NCI-H187 (cell line): ENCODE results near the gene GPR78.
"Not testable (repeated sequence)": the region's sequence is repeated elsewhere in the genome, so short reads cannot be mapped to it uniquely, and the experiment has no call there.

Experiments
- DNase-seq, 2 experiments: peaks; one replicate each; lab custom pipeline; 2025; lab: John Stamatoyannopoulos, UW

GPR78 gene

DNA sequence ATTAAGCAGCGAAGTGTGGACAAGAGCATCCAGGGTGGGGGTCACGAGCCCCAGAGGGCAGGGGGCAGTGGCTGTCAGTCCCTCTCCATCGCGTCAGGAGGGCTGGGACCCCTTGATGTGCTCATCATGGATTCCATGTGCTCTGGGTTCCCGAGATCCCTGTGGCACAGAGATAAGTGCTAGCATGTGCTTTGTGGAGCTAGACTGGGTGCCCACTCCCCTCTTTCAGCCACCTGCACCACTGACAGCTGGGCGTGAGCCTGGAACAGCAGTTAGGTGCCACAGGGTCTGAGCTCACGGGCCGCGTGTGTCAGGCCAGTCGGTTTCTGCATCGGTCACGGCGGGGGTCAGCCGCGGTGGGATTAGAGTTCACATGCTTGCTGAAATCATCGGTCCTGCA is 36.6 kb downstream of the GPR78 start:
- DNase-seq = no peak

DNA sequence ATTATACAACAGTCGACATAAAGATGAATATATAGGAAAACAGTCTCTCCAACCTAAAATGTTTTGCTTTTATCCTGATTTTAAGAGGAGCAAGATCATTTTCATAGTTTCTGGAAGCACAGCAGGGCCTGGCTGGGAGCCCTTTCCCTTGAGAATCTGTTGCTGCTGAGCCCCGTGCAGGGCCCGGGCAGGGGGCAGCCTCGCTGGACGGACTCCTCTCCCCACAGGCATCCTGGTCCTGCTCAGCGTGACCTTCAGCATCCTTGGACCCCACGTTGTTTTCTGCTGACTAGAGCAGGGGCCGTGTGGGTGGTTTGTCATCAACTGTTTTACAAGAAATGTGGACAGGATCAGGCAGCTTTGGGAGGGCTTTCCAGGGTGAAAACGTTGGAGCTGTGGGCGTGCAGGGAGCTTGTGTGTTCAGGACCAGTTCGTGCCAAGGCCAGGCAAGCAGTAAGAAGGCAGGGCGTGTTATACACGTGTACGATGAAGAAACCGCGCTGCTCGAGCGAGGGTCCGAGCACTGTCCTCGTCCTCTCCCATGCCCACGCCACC is 37.4 kb downstream of the GPR78 start:
- DNase-seq = no peak

DNA sequence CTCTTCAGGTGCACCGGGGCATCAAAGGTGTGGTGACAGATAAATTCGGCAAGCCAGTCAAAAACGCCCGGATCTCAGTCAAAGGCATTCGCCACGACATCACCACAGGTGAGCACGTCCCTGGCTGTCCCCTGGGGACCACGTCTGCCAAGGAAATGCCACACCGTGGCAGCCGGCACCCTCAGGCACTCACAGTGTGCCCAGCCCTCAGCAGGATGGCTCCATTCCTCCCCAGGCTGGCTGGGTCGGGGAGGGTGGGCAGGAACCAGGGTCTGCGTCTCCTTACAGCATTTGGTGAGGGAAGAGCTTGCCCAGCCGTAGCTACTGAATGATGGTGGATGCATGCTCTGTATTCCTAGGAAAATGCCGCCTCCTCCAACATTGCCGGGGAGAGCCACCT is 38.2 kb downstream of the GPR78 start:
- no peak for DNase-seq

DNA sequence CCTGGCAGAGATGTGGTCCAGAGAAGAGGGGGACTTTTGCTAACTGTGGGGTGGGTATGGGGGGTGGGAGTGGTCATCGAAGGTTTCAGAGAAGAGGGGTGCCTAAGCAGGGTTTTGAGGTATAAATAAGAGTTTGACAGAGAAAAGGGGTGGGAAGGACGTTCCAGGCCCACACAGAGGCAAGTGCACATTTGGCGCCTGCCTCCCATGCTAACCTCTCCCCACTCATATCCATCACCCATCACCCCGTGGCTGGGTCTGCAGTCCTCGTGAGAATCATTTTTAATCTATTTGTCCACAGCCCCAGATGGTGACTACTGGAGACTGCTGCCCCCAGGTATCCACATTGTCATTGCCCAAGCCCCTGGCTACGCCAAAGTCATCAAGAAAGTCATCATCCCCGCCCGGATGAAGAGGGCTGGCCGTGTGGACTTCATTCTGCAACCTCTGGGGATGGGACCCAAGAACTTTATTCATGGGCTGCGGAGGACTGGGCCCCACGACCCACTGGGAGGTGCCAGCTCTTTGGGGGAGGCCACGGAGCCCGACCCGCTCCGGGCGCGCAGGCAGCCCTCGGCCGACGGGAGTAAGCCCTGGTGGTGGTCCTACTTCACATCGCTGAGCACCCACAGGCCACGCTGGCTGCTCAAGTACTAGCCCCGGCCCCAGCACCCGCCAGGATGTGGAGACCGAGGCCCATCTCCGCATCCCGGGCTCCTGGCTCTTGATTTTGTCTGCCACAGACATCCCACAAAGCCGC is 38.9 kb downstream of the GPR78 start:
- no peak for DNase-seq

DNA sequence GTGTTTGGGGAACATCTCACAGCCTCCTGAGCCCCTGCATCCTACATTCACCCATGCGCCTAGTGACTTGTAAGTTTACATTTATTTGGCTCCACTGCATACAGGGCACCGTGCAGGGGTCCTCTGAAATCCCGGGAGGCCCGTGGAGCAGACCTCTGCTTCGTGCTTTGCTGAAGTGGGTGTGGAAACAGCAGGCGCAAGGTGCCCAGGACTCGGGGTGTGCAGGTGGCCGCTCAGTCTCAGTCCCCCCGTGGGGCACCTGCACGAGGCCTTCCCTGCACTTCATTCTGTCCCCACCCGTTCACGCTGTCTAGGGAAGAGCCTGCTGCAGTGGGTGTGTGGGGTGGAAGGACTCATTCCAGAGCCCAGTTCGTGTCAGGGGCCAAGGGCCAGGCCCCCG is 40.9 kb downstream of the GPR78 start:
- DNase-seq = not testable (repeated sequence)

DNA sequence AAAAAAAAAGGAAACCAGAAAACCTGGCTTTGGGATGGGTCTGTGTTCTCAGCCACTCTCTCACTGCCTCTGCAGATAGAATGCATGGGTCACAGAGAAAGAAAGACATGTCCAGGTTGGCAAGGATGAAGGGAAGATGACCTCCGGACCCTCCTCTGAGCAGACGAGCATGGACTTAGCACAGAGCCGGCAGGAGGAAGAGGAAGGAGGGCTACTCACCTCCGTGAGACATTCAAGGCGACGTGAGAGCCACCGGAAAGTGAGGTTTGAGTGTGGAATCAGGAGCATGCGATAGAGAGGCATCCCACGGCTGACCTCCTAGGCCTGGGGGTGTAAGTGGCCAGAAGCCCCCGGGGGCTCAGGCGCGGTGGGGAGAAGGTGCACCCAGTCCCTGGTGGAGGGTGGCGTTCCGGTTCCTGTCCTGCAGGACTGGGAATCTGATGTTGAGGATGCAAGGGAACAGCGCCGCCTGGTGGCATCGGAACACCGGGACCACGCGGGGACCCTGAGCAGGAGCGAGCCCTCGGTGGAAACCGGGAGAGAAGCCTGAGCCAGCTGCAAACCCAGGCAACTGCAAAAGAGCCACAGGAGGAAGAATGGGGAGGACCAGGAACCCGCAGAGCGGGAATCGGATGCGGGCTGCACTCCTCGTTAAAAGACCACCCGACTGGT is 44.5 kb downstream of the GPR78 start:
- not testable (repeated sequence) for DNase-seq

DNA sequence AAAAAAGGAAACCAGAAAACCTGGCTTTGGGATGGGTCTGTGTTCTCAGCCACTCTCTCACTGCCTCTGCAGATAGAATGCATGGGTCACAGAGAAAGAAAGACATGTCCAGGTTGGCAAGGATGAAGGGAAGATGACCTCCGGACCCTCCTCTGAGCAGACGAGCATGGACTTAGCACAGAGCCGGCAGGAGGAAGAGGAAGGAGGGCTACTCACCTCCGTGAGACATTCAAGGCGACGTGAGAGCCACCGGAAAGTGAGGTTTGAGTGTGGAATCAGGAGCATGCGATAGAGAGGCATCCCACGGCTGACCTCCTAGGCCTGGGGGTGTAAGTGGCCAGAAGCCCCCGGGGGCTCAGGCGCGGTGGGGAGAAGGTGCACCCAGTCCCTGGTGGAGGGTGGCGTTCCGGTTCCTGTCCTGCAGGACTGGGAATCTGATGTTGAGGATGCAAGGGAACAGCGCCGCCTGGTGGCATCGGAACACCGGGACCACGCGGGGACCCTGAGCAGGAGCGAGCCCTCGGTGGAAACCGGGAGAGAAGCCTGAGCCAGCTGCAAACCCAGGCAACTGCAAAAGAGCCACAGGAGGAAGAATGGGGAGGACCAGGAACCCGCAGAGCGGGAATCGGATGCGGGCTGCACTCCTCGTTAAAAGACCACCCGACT is 50.2 kb downstream of the GPR78 start:
- not testable (repeated sequence) for DNase-seq

DNA sequence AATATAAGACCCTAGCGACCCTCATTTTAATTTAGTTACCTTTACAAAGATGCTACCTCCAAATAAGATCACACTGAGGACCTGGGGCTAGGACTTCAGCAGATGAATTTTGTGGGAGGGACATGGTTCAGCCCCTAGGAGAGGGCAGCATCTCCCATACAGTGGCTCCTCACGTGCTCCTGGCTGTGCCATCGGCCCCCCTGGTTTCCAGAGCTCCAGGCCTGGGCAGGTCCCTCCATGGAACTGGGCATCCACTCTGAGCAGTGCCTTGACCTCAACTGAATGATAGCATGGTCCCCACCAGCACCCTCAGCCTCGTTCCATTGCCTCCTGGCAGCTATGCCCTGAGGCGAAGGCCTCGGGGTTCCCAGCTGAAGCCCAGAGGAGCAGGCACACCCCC is 51.7 kb downstream of the GPR78 start:
- DNase-seq = not testable (repeated sequence)

DNA sequence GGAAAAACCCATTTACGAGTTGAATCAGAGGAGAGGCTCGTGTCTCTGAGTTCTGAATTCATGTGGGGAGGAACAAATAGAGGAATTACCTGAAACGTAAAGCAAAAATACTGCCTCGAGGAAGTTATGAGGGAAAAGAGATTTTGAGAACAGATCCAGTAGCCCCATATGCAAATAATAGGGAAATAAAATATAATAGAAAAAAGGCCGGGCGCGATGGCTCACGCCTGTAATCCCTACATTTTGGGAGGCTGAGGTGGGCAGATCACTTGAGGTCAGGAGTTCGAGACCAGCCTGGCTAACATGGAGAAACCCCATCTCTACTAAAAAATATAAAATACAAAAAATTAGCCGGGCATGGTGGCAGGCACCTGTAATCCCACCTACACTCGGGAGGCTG is 54.6 kb downstream of the GPR78 start:
- not testable (repeated sequence) for DNase-seq

DNA sequence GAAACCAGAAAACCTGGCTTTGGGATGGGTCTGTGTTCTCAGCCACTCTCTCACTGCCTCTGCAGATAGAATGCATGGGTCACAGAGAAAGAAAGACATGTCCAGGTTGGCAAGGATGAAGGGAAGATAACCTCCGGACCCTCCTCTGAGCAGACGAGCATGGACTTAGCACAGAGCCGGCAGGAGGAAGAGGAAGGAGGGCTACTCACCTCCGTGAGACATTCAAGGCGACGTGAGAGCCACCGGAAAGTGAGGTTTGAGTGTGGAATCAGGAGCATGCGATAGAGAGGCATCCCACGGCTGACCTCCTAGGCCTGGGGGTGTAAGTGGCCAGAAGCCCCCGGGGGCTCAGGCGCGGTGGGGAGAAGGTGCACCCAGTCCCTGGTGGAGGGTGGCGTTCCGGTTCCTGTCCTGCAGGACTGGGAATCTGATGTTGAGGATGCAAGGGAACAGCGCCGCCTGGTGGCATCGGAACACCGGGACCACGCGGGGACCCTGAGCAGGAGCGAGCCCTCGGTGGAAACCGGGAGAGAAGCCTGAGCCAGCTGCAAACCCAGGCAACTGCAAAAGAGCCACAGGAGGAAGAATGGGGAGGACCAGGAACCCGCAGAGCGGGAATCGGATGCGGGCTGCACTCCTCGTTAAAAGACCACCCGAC is 55.8 kb downstream of the GPR78 start:
- DNase-seq = not testable (repeated sequence)
